Umbilical cord (tissue), 2 donors: ENCODE measurements around the gene PCAT6. TPM values are rescaled to one million over a fixed set of nuclear protein-coding genes. Genes with fewer than 3 reads are reported as not detected.
"Not testable (repeated sequence)": the region's sequence is repeated elsewhere in the genome, so short reads cannot be mapped to it uniquely, and the experiment has no call there.

Experiments
- DNase-seq: peaks from one replicate; pipeline ENCODE4 v3.0.0-alpha.2; 2015; ENCODE audit warnings: low spot score
- total RNA-seq: library from RNA; depleted of rRNA; stranded (reverse); fragments of >200 nt; gene quantifications from one replicate; pipeline ENCODE4 v1.2.3, GENCODE V29; 2014; ENCODE audit warnings: low replicate concordance; ENCODE audit not compliant: insufficient read depth

Gene PCAT6
- total RNA-seq, 1 donor from 2014 or later: not detected

DNA sequence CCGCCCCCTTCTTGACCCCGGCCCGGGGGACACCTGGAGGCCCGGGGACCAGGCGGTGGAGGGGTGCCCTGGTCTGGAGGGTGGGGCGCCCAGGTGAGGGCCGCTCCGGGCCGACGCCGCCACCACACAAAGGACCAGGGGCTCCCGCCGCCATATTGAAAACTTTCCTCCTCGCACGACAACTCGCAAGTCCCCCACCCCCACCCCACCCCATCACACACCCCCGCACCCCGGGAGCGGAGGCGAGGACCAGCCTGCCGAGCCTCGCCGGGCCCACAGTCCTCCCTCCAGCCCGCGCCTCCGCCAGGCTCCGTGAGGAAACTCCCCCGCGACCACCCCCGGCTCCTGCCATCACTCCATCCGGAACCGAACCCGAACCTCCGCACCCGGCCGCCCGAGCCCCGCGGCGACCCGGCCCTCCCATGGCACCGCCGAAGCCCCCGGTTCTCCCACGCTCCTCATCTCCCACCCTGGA lies 3.3 kb upstream of the PCAT6 start:
- DNase-seq: peak; percentile 27

DNA sequence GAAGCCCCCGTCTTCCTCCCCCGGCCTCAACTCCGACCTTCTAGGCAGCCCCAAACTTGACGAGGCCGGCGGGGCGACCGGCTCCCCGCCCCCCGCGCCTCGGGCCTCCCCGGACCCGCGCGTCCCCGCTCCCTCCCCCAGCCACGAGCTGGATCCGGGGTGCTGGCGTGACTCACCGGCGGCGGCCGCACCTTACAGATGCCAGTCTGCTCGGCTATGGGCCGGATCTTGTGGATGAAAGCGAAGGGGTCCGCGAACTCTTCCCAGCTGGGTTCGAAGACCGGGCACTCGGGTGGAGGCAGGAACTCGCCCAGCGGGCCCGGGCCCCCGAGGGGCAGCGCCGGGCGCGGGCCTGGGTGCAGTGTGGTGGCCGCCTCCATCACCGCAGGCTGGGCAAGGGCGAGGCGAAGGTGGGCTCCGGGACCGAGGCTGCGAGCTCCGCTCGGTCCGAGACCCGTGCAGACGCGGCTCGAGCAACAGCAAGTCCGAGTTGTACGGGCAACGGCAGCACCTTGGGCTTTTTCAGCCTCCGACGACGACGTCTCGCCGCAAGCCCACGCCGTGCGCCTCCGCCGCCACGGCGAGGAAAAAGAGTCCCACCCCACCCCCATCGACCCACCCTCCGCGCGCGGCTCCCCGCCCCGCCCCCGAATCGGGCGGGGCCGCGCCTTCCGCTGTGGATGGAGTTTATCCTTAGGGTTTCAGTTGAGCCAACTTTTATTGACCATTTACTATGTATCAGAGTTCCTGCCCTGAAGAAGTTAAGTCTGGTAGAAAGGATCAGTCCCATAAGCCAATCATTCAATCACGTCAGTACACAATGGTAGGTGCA lies 2.6 kb upstream of the PCAT6 start, which contains the start of gene KDM5B:
KDM5B (minus strand) TSS at position 496 of the 832 bp plus-strand sequence; CDS start at position 380, 116 bp downstream.
- DNase-seq: peak; percentile 69

DNA sequence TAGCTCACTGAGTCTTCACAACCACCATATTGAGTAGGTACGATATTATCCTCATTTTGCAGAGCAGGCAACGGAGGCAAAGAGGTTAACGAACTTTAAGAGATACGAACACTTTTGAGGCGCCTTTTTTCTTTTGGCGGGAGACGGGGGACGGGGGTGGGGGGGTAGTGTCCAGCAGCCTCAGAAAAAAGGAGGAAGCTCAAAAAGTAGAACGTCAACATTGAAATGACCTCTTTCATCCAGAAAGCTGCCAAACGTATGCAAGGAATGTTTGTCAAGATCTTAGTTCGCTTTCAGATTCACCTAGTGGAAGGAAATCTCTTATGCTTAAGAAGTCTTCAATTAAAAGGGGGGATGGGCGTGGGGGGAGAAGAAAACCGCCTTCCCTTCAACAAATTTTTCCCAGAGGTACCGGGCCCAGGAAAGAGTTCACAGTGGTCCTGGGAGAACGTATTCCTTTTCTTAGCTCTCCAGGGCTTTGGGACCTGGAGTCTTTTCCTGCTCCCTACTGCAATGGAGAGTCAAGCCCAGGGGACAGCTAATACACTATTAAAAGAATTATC lies 1.1 kb upstream of the PCAT6 start:
- no peak for DNase-seq

DNA sequence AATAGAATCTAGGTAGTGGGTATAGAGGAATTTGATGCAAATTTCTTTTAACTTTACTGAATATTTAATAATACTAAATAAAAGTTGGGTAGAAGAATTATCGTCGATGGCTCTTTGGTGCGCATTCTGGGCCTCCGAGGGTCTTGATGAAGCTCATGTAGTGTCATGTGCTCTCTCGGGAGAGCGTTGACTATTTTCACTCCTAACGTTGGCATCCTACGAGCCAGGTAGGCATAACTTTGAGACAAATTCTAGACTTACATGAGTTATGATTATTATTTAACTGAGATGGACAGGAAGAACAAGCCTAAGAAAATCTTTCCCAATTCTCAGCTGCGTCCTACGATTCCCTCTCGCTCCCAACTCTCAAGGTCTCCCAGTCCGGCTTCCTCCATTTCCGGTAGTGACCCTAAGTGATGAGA lies 550 bp upstream of the PCAT6 start:
- DNase-seq: no peak

DNA sequence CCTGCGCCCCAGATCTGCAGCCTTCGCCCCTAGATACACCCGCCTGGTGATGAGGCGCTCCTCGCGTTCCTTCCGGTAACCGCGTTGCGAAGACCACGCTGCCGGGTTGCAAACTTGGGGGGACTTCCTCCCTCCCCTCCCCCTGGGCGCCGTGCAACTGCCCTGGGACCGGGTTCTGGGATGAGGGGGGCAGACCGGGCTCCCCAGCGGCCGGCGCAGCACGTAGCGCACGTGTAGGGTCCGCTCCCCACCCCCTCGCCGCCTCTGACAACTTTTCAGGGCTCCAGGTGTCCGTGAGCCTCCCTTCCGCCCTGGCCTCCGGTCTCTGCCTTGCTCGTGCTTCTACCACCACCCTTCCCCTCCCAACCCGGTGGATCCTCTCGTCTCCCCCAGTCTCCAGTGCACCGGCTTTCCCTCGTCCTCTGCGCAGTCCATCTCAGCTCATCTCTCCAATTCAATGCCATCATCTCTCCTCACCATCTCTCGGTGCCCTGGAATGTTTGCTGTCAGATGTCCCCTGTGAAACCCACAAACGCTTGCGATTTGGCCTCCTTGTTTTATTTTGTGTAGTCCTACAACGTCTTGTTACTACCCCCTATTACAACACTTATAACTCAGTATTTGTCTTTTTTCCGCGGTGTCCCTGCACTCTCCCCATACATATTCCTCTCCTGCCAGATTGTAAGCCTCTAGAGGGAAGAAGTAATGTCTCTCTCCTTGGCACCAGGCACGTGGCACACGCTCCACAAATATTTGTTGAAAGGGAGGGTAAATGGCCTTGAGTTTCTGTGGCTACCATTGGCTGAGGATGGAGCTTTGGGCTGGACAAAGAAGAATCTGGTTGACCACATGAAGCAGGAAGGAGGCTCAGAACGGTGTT lies 782 bp downstream of the PCAT6 start:
- DNase-seq: peak; percentile 32

DNA sequence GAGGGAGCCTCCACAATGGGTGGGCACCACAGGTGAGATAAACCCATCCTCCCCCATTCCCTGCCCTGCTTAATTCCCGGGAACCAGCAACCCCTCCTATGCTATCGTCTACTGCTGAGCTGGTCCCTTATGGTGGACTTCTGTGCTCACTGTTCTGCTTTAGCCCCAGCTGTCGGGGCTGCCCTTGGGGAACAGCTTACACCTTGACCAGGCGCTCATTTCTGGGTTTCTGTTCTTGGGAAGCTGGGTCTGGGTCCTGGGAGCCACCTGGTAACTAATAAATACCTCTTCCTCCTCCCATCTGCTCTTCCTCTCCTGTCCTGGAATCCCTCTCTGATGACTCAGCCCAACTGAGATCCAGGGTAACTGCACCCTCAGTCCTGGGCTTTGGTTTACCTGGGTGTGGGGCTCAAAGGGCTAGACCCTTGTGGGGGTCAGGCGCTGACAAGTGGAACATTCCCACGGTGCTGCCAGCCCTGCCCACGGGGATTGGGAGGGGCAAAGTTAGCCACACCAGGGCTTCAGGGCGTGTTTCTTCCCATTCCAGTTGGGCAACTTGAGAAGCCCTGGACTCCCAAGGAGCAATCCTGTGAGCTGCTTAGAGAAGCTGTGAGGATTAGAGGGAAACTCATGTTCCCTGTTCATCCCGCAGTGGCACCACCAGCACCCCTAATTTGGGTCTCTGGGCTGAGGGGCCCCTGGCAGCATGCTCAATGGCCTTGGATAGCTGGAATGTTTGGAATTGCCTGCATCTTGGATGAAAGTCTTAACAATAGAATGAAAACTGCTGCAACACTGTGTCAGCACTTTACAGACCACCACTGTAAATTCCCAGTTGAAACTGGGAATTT lies 1.6 kb downstream of the PCAT6 start:
- no peak for DNase-seq

DNA sequence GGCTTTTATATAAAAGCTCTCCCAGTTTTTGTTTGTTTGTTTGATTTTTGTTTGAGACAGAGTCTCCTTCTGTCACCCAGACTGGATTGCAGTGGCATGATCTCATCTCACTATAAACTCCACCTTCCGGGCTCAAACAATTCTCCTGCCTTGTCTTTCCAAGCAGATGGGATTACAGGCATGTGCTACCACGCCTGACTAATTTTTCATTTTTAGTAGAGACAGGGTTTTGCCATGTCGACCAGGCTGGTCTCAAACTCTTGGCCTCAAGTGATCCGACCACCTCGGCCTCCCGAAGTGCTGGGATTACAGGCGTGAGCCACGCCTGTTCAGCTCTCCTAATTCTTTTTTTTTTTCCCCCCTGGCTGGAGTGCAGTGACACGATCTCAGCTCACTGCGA lies 4.4 kb downstream of the PCAT6 start:
- no peak for DNase-seq

DNA sequence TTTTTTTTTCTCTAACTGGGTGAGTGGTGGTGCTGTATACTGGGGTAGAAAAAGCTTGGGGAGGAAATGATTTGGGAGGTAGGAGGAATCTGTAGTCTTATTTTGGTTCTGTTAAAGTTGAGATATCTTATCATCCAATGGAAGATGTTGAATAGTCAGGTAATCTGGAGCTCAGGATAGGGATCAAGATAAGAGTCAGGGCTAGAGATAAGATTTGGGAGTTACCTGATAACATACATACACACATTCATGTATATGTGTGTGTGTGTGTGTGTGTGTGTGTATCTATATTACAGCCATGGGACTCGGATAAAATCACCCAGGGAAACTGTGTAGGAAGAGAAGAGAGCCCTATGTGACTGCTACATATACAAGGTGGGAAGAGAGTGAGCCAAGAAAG lies 8.1 kb downstream of the PCAT6 start:
- no peak for DNase-seq

DNA sequence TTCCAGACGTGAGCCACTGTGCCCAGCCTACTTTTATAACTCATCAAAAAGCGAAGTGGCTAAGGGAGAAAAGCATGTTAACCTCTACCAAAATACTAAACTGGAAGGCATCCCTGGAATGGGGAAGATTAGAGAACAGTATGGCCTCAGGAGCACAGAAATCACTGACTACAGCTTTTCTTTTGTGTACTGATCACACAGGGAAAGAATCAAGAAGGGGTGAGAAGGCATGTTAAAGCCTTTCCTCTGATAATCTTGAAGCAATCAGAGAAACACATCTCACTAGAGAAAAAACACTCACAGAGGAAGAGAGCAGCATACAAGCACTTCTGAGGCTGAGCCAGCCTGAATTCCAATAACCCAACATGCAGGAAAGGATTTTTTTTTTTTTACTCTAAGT lies 10.7 kb downstream of the PCAT6 start:
- peak; percentile 79 for DNase-seq

DNA sequence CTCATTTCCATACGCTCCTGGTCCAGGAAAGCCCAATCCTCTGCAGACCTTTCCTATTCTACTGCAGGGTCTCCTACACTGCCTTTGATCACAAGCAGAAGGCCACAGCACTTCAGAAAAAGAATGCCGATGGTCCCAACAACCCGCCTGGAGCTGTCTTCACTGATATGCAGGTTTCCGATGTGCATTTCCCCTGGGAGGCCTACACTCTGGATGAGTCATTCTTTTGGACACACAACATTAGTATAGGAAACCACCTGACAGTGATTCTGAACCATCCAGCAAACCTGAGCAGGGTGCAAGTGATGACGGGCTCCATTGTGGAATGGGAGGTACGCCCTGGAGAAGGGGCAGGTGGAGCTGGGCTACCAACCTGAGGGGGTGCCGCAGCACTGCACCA lies 15.0 kb downstream of the PCAT6 start:
- DNase-seq: no peak

DNA sequence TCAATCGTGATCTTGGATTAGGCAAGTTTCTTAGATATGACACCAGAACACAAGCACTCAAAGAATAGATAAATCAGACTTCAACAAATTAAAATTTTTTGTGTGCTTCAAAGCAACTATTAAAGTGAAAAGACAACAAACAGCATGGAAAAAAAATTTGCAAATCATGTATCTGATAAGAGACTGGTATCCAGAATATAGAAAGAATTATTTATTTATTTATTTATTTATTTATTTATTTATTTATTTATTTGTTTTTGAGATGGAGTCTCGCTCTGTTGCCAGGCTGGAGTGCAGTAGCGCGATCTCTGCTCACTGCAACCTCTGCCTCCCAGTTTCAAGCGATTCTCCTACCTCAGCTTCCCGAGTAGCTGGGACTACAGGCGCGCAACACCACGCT lies 18.5 kb downstream of the PCAT6 start:
- not testable (repeated sequence) for DNase-seq

DNA sequence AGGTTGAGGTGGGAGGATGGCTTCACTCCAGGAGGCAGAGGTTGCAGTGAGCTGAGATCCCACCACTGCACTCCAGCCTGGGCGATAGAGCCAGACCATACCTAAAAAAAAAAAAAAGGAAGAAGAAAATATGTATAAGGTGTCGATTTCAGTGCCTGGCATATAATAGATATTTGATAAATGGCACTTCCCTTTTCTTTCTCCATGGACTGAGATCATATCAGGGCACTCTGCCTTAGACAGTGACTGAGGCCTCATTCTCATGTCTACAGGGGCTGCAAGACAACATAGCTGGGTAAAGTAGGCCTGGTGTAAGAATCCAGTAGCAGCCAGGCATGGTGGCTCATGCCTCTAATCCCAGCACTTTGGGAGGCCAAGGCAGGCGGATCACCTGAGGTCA lies 21.2 kb downstream of the PCAT6 start:
- DNase-seq: no peak

DNA sequence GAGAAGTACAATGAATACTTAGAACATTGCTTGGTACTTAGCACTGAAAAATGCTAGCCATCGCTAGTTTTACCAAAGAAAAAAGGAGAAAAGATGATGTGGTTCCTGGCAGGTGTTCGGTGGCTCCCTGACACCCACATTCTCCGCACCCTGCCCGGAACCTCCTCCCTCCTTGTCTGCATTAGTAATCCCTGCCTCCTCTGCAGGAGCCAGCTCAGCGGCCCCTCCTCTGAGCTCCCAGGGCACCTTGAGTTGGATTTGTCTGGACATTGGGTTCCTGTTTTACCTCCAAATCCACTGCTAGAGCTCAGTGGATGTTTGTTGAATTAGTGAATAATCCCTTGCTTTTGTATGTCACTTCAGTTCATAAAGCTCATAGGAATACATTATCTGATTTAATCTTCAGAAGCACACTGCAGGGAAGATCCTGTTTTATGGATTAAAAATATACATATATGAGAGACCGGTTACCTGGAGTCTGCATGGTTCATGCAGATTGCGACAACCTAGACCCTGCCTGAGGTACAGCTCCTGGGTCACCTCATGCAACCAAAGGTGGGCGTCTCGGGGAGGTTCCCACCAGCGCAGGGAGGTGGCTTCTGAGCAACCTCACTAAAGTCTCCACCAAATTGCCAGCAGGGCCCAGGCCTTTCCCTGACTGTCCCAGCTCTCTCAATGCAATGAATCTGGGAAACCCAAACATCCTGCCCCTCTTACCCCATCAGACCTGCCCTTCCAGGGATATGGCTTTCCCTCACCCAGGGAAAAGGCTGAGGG lies 24.2 kb downstream of the PCAT6 start:
- no peak for DNase-seq

DNA sequence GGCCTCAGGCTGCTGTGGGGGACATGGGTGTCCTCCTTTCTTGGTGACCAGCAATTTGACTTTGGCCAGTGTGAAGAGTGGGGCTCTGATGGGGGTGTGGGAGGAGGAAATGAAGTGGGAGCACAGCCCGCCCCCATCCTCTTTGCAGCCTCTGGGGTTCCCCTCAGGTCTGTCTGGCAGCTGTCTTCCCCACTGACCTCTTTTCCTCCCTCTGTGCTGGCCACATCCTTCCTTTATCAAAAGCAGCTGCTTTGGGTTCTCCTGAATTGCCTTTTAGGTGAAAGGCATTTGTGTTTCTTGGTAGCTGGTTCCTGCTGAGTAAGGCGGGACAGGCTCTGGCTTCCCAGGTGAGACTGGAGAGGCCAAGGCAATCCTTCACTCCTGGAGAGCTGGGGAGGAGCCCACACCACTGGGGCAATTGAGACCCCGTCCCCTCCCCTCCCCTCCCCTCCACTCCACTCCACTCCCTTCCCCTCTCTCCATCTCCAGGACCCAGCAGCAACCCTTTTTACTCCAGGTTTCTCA lies 24.9 kb downstream of the PCAT6 start:
- DNase-seq: no peak

DNA sequence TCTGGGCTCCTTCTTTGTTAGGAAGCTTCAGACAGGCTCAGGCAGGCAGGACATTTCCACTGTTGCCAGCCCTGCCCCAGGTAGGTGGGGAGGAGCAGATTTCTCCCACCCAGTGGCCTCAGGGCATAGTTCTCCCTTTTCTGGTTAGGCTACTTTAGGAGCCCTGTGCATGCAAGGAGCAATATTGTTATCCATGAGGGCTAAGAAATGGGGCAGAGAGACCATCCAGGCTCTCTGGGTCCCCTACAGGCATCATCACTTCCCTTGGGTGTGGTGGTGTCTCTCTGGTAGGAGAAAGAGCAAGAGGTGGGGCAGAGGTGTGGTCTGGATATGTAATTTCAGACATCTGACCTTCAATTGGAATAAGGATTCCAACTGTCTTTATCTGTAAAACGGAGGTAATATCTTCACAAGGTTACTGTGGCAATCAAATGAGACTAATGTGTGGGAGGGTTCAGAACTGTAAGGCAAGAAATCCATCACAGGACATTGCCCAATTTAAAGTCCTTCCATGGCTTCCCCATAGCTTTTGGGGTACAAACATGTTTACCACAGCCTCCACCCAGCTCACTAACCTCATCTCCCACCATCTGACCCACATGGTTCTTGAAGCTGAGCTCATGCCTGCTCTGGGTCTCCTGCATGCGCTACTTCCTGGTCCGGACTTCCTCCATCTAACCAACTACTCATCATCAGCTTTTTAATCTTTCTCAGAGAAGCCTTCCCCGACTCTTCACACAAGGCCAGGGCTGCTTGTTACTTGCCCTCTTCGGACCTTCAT lies 26.1 kb downstream of the PCAT6 start:
- DNase-seq: peak; percentile 63

DNA sequence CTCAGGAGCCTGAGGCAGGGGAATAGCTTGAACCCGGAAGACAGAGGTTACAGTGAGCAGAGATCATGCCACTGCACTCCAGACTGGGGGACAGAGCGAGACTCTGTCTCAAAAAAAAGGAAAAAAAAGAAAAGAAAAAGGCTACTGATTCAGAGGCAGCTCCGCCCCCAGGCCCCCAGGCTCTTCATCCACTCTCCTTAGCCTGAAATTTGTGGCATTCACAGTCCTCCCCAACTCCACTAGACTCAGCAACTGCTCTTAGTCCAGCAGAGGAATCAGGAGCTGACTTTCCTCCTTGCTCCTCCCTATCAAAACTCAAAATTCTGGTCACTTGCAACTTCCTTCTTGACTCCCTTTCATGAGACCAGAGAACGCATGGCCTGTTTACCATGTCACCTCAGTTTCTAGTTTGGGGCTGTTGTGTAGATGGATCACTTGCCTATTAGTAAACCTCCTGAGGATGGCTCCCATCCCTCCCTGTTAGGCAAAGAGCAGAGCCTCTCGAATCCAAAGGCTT lies 27.1 kb downstream of the PCAT6 start:
- DNase-seq: no peak

DNA sequence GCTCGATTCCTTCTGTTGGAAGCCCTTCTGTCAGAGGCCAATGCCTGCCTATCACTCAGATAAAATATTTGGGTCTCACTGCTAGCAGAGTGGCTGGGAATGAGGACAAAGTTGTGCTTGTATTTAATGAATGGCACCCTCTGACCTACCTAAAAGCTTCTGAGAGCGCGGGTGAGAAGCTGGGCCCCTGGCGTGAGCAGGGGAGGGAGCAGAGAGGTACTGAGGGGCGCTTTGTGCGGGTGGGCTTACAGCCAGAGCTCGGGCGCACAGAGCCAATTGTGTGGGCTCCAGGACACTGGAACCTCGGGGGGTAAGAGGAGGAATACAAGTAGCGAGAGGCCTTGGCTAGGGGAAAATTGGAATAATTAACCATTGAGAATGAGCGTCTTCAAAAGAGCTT lies 32.3 kb downstream of the PCAT6 start:
- no peak for DNase-seq

DNA sequence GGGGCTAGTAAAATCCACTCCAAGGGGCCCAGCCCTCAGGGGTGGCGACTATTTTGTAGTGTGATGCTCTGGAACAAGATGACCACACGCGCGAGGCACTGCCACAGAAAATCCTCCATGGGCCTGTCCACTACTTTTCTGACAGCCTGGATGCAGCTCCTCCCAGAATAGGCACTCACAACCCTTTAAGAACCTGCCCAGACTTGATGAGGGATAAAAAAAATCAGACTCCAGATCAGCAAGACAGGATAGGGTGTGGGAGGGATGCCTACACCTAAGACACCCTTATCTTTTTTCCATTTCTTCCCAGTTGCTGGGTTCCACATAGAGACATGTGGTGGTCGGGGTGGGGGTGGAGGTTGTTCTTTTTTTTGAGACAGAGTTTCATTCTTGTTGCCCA lies 33.5 kb downstream of the PCAT6 start:
- no peak for DNase-seq

DNA sequence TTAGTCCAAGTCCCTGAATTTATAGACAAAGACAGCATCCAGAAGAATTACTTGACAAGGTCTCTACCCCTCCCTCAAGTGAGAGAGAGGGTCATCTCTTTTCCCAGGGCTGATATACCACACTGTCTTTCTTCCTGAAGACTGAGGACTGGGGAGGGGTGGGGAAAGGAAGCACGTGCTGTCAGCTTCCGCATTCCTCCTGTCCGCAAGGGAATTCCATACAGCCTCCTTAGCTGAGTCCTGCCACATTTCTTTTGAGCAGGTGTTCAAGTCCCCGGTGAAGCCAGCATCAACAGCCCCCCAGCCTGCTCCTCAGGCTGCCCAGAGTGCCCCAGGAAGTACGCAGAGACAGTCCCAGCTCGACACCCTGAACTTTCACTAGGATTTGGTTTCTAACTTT lies 34.2 kb downstream of the PCAT6 start:
- DNase-seq: no peak
